Upper lobe of left lung (tissue), 6 donors: Measurements from ENCODE around the gene ECSIT. TPM values are rescaled to one million over a fixed set of nuclear protein-coding genes. Genes with fewer than 3 reads are reported as not detected.
"Not testable (repeated sequence)": the region's sequence is repeated elsewhere in the genome, so short reads cannot be mapped to it uniquely, and the experiment has no call there.

Experiments used
- ATAC-seq, 2 donors: fragments of 200-7000 bp; cut with Tn5 transposase; one replicate each; pipeline ENCODE4 v1.9.1; 2022; ENCODE audit warnings: mild to moderate bottlenecking in 2 of 2, moderate library complexity in 2 of 2; ENCODE audit not compliant: low FRiP score in 2 of 2
- DNase-seq, 2 donors: peaks; one replicate each; pipeline ENCODE4 v3.0.0-alpha.2; 2019 to 2020
- H3K27ac ChIP-seq, 4 donors: fragments of 200-600 bp; sonication (generic); one replicate each; pipeline ENCODE4 v1.5.1; 2016 to 2019
- H3K27me3 ChIP-seq, 4 donors: fragments of 200-600 bp; sonication (generic); one replicate each; pipeline ENCODE4 v1.5.1; 2017 to 2019
- H3K36me3 ChIP-seq, 4 donors: fragments of 200-600 bp; sonication (generic); one replicate each; pipeline ENCODE4 v1.5.1; 2016 to 2019
- H3K4me1 ChIP-seq, 4 donors: fragments of 200-600 bp; sonication (generic); one replicate each; pipeline ENCODE4 v1.5.1; 2018 to 2019
- H3K4me3 ChIP-seq, 4 donors: fragments of 200-600 bp; sonication (generic); one replicate each; pipeline ENCODE4 v1.5.1; 2017 to 2019; ENCODE audit warnings: mild to moderate bottlenecking in 2 of 4, moderate library complexity in 1 of 4
- H3K9me3 ChIP-seq, 4 donors: fragments of 200-600 bp; sonication (generic); one replicate each; pipeline ENCODE4 v1.5.1; 2018 to 2019
- EP300 ChIP-seq, 4 donors: sonication (generic); formaldehyde crosslinking; IDR thresholded peaks; one replicate each; pipeline ENCODE4 v1.5.1; 2017; ENCODE audit warnings: antibody characterized with exemption in 4 of 4, control low read depth in 2 of 4
- POLR2A ChIP-seq, 4 donors: fragments of 450-650 bp; IDR thresholded peaks; one replicate each; pipeline ENCODE4 v1.5.1; 2016 to 2017; ENCODE audit warnings: antibody characterized with exemption in 4 of 4, mild to moderate bottlenecking in 2 of 4
- POLR2AphosphoS5 ChIP-seq, 2 donors: sonication (generic); formaldehyde crosslinking; IDR thresholded peaks; one replicate each; pipeline ENCODE4 v1.5.1; 2017; ENCODE audit warnings: antibody characterized with exemption in 2 of 2
- WGBS, 2 donors: methylation state at CpG; one replicate each; pipeline ENCODE4 v1.1.5; 2017 to 2018; 5-methylcytosine and 5-hydroxymethylcytosine counted together
- total RNA-seq, 6 donors: library from RNA; depleted of rRNA in 4 of 6; stranded (reverse); fragments of >200 nt in 4 of 6; gene quantifications; one replicate each; pipeline versions ENCODE4 v1.1.0 to v1.2.1, GENCODE V29; 2016 to 2021
- TF ChIP-seq, protein P1 (sequence below), 6 experiments: fragments of 450-650 bp in 4 of 6; fragments of 200-600 bp in 2 of 6; sonication (generic) in 2 of 6; IDR thresholded peaks; one replicate each; pipeline ENCODE4 v1.5.1; 2016 to 2019; ENCODE audit warnings: antibody characterized with exemption in 6 of 6
- donor health status: DM: no; HTN: no; CAD: no; lungs with moderate emphysema.
- donor health status: DM: no; HTN: yes; CAD: no; lungs with severe emphysema.

ECSIT gene
- total RNA-seq, 6 donors from 2014 or later: 32.1 to 77.5 (median 48.6) TPM

DNA sequence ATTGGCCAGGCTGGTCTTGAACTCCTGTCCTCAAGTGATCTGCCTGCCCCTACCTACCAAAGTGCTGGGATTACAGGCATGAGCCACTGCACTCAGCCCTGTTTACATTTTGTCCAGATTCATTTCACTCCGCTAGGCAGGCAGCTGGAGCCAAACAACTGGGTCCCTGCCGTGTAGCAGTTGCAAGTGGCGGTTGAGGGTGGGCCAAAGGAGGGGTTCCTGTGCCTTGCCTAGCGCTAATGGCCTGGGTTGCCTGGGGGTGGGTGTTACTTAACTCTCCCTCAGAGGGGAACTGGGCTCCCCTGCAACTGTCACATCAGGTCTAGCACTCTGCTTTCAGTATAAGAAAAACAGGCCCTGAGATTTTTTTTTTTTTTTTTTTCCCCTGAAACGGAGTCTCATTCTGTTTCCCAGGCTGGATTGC lies 41.1 kb upstream of the ECSIT start:
- H3K4me1 ChIP-seq: no peaks in the 10 kb centered on the region
- 50 to 75% methylated on average over 4 to 5 of the region's 5 CpGs for WGBS, 2 donors
- no peak overlapping the region for H3K27ac ChIP-seq
- no peak overlapping the region for H3K4me3 ChIP-seq
- ATAC-seq (no peak), DNase-seq (no peak)
- H3K36me3 ChIP-seq: peaks cover 0 to 4% (median under 1%) of the 10 kb centered on the region in 4 donors
- H3K9me3 ChIP-seq: no peaks in the 10 kb centered on the region
- no peaks in the 10 kb centered on the region for H3K27me3 ChIP-seq
- TF ChIP-seq POLR2A (IDR thresholded peaks at IDR 0.05) (no peak), POLR2AphosphoS5 (IDR thresholded peaks at IDR 0.05) (no peak), EP300 (IDR thresholded peaks at IDR 0.05) (no peak)
- TF ChIP-seq, protein P1, sequence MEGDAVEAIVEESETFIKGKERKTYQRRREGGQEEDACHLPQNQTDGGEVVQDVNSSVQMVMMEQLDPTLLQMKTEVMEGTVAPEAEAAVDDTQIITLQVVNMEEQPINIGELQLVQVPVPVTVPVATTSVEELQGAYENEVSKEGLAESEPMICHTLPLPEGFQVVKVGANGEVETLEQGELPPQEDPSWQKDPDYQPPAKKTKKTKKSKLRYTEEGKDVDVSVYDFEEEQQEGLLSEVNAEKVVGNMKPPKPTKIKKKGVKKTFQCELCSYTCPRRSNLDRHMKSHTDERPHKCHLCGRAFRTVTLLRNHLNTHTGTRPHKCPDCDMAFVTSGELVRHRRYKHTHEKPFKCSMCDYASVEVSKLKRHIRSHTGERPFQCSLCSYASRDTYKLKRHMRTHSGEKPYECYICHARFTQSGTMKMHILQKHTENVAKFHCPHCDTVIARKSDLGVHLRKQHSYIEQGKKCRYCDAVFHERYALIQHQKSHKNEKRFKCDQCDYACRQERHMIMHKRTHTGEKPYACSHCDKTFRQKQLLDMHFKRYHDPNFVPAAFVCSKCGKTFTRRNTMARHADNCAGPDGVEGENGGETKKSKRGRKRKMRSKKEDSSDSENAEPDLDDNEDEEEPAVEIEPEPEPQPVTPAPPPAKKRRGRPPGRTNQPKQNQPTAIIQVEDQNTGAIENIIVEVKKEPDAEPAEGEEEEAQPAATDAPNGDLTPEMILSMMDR (IDR thresholded peaks at IDR 0.05): no peak

DNA sequence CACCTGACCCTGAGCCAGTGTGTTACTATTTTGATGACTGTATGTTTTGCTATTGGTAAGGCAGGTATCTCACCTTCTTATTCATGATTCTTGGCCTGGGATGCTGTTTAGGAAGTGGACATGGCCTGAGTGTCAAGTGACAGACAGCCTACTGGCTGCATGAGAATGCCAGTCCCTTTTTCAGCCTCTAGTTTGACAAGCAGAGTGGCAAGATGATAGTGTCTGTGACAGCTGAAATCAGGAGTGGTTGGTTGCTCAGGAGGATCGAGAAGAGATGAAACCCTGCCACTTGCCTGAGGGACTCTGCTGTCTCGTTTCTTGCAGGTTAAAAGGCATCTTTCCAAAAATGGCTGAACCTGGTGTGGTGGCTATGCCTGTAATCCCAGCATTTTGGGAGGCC lies 37.2 kb upstream of the ECSIT start:
- H3K27ac ChIP-seq: no peak overlapping the region
- no peak for ATAC-seq
- WGBS, 2 donors: 77 to 90% methylated on average over 2 of the region's 2 CpGs

DNA sequence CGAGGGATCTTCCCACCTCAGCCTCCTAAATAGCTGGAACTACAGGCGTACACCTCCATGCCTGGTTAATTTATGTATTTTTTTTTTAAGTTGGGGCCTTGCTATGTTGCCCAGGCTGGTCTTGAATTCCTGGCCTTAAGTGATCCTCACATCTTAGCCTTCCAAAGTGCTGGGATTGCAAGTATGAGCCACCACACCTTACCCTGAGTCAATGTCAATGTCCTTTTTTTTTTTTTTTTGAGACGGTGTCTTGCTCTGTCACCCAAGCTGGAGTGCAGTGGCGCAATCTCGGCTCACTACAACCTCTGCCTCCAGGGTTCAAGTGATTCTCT lies 36.7 kb upstream of the ECSIT start:
- H3K27ac ChIP-seq, H3K27me3 ChIP-seq, H3K36me3 ChIP-seq, H3K4me3 ChIP-seq, H3K9me3 ChIP-seq, ATAC-seq, H3K4me1 ChIP-seq, DNase-seq: not testable (repeated sequence)
- WGBS, 2 donors: 81 to 93% methylated on average over 5 of the region's 5 CpGs

More for the DNA sequence above, 37.2 kb upstream of the ECSIT start:
- H3K9me3 ChIP-seq: no peaks in the 10 kb centered on the region
- H3K36me3 ChIP-seq: no peaks in the 10 kb centered on the region
- no peaks in the 10 kb centered on the region for H3K4me1 ChIP-seq
- H3K4me3 ChIP-seq: no peak overlapping the region
- TF ChIP-seq POLR2A (IDR thresholded peaks at IDR 0.05) (no peak), POLR2AphosphoS5 (IDR thresholded peaks at IDR 0.05) (no peak), EP300 (IDR thresholded peaks at IDR 0.05) (no peak)
- TF ChIP-seq, protein P1 (IDR thresholded peaks at IDR 0.05): no peak
- H3K27me3 ChIP-seq: no peaks in the 10 kb centered on the region
- DNase-seq: no peak

DNA sequence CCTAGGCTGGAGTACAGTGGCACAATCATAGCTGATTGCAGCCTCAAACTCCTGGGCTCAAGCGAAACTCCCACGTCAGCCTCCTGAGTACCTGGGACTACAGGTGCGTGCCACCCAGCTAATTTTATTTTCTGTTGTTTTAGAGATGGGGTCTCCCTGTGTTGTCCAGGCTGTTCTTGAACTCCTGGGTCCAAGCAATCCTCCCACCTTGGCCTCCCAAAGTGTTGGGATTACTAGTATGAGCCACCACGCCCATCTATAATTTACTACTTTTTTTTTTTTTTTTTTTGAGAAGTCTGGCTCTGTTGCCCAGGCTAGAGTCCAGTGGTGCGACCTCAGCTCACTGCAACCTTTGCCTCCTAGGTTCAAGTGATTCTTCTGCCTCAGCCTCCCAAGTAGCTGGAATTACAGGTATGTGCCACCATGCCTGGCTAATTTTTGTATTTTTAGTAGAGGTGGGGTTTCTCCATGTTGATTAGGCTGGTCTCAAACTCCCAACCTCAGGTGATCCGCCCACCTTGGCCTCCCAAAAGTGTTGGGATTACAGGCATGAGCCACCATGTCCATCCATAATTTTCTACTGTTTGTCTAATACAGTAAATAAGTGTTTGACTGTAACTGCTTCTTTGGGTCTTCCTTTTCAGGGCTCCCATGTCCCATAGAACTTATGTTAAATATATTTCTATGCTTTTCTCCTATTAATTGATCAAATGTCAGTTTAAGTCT lies 35.3 kb upstream of the ECSIT start:
- H3K4me1 ChIP-seq: peaks cover 9 to 15% (median 12%) of the 10 kb centered on the region in 4 donors
- not testable (repeated sequence) for H3K9me3 ChIP-seq, H3K36me3 ChIP-seq, DNase-seq, H3K27me3 ChIP-seq, ATAC-seq, H3K27ac ChIP-seq, H3K4me3 ChIP-seq
- WGBS, 2 donors: 85 to 97% methylated on average over 6 of the region's 6 CpGs

DNA sequence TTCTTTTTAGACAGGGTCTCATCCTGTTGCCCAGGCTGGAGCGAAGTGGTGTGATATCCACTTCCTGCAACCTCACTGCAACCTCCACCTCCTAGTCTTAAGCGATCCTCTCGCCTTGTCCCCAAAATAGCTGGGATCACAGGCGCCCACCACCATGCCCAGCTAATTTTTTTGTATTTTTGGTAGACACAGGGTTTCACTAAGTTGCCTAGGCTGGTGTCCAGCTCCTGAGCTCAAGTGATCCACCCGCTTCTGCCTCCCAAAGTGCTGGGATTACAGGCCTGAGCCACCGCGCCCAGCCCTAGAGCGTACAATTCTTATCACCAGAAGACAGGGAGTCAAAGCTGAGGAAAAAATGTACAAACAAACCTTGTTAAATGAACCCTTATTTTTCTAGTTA lies 34.6 kb upstream of the ECSIT start:
- Histone ChIP-seq H3K4me3 (no peak overlapping the region), H3K27ac (no peak overlapping the region), H3K27me3 (no peaks in the 10 kb centered on the region), H3K36me3 (no peaks in the 10 kb centered on the region), H3K9me3 (no peaks in the 10 kb centered on the region), H3K4me1 (peaks cover 9 to 16% (median 13%) of the 10 kb centered on the region in 4 donors)
- DNase-seq (no peak), ATAC-seq (no peak)
- TF ChIP-seq POLR2A (IDR thresholded peaks at IDR 0.05) (no peak), POLR2AphosphoS5 (IDR thresholded peaks at IDR 0.05) (no peak), EP300 (IDR thresholded peaks at IDR 0.05) (no peak)
- TF ChIP-seq, protein P1 (IDR thresholded peaks at IDR 0.05): no peak
- WGBS, 2 donors: 84 to 89% methylated on average over 8 of the region's 8 CpGs
